22Rv1 (cell line): ENCODE data around the gene OTOP1.
"Not testable (repeated sequence)": the region's sequence is repeated elsewhere in the genome, so short reads cannot be mapped to it uniquely, and the experiment has no call there.

Source experiments
- H3K27ac ChIP-seq: fragments of 450-650 bp; 2 replicates; pipeline ENCODE4 v1.5.1; 2017
- ZFX ChIP-seq: fragments of 450-650 bp; IDR thresholded peaks from 2 replicates; pipeline ENCODE4 v1.6.1; 2017; ENCODE audit warnings: antibody characterized with exemption, borderline replicate concordance
- TF ChIP-seq, protein P1 (sequence below): fragments of 450-650 bp; IDR thresholded peaks from 2 replicates; pipeline ENCODE4 v1.5.1; 2017; ENCODE audit warnings: mild to moderate bottlenecking

Gene OTOP1

DNA sequence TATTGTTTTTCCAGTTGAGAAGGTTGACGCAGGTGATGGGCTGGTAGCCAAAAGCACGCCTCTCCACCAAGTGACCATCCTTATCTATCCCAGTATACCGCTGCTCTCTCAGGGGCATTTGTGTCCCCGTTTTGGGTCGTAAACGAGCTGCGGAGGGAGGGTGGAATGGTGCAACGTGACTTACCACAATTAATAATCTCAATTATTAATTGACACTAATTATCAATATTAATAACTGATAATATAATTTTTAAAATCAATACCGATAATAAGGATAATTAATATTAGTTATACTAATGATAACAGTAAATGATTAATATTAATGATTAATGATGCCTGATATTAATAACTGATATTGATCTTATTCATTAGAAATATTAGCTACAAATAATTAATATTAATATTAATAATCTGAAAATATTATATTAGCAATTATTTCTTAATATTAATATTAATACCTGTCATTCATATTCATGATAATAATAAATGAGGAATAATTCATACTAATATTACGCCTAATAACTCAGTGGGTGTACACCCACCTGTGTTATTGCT, 56.1 kb downstream of the OTOP1 start:
- H3K27ac ChIP-seq, result no peak overlapping the region
- TF ChIP-seq, protein P1, sequence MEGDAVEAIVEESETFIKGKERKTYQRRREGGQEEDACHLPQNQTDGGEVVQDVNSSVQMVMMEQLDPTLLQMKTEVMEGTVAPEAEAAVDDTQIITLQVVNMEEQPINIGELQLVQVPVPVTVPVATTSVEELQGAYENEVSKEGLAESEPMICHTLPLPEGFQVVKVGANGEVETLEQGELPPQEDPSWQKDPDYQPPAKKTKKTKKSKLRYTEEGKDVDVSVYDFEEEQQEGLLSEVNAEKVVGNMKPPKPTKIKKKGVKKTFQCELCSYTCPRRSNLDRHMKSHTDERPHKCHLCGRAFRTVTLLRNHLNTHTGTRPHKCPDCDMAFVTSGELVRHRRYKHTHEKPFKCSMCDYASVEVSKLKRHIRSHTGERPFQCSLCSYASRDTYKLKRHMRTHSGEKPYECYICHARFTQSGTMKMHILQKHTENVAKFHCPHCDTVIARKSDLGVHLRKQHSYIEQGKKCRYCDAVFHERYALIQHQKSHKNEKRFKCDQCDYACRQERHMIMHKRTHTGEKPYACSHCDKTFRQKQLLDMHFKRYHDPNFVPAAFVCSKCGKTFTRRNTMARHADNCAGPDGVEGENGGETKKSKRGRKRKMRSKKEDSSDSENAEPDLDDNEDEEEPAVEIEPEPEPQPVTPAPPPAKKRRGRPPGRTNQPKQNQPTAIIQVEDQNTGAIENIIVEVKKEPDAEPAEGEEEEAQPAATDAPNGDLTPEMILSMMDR, result no peak
- TF ChIP-seq ZFX, result no peak

DNA sequence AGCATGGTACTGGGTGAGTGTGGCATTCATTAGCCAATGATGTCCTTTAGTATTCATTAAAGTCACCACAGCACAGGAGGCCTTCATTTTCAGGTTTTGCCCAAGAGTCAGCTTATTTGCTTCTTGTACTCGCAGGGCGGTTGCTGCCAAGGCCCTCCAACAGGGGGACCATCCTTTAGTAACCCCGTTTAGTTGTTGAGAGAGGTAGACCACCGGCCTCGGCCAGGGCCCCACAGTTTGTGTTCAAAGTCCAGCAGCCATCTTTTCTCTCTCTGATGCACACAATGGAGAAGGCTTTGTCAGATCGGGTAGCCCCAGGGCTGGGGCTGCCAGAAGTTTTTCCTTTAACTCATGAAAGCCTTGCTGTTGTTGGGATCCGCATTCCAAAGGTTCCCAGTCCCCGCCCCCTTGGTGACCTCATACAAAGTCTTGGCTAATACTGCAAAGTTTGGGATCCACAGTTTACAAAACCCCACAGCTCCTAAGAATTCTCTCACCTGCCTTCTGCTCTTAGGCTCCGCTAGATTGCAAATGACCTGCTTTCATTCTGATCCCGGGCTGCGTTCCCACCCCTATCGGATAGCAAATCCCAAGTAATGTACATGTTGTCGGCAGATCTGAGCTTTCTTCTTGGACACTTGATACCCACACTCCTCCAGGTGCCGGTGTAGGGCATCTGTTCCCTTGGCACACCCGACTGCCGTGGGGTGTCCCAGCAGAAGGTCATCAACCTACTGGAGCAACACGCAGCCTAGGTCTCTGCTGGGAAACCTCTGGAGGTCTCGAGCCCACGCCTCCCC, 58.5 kb downstream of the OTOP1 start:
- not testable (repeated sequence) for H3K27ac ChIP-seq

- not testable (repeated sequence) for H3K27ac ChIP-seq
Observed at GRCh38 chr4:4166986-4167385, 59.7 kb downstream of the OTOP1 start.

DNA sequence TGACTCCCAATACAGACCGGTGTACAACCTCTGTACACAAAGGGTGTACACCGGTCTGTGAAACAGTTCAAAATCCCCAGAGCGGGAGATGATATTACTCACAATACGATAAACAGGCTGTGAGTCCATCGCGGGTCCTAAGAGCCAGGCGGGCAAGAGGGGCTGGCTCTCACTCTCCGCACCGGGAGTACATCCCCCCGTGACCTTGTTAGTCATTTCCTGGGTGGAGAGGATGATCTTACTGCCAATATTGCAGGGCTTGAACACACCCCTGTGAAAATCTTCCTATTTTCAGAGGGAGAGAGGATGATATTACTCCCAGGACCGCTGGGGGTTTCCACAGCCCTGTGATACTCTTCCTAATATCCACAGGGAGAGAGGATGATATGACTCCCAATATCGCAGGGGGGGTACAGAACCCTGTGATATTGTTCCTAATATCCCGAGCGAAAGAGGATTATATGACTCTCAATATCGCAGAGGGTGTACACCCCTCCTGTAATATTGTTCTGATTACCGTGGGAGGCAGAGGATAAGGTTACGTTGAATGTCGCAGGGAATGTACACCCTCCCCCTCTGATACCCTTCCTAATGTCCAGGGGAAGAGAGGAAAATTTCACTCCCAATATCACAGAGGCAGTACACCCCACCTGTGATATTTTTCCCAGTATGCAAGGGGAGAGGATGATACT, 60.9 kb downstream of the OTOP1 start:
- not testable (repeated sequence) for H3K27ac ChIP-seq

DNA sequence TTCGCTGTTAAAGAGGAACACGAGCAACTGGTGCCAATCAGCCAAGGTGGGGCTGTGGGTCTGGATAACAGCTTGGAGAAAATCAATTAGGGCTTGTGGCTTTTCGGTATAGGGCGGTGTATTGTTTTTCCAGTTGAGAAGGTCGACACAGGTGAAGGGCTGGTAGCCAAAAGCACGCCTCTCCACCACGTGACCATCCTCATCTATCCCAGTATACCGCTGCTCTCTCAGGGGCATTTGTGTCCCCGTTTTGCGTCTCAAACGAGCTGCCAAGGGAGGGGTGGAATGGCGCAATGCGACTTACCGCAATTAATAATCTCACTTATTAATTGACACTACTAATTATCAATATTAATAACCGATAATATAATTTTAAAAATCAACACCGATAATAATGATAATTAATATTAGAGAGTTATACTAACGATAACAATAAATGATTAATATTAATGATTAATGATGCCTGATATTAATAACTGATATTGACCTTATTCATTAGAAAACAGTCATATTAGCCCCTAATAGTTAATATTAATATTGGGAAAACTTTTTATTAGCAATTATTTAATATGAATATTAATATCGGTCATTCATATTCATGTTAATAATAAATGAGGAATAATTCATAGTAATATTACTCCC, 62.1 kb downstream of the OTOP1 start:
- not testable (repeated sequence) for H3K27ac ChIP-seq

GRCh38 chr4:4162186-4162585, 64.5 kb downstream of the OTOP1 start:
- not testable (repeated sequence) for H3K27ac ChIP-seq

- H3K27ac ChIP-seq, result not testable (repeated sequence)
Observed at GRCh38 chr4:4160956-4161665, 65.6 kb downstream of the OTOP1 start.

GRCh38 chr4:4145622-4146021, 81.1 kb downstream of the OTOP1 start:
- H3K27ac ChIP-seq, result not testable (repeated sequence)
- TF ChIP-seq, protein P1, result peak; percentile 29

DNA sequence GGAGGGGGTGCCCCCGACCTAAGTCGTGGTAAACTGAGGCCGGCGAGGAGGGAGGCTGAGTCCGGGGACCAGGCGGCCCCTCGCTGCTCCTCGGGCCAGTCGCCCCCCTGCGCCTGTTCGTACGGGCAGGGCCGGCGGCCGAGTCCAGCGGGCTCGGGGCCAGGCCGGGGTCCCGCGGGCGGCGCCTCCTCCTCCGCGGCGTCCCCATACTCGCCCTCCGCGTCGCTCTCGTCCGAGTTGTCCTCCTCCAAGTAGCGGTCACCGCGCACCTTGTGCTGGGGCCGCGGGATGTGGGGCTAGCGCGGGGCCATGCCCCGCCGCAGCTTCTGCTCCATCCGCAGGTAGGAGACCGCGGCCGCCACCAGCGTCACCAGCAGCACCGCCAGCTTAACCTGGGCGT, 83.4 kb downstream of the OTOP1 start:
- H3K27ac ChIP-seq, result not testable (repeated sequence)

GRCh38 chr4:4142679-4143078, 84.0 kb downstream of the OTOP1 start:
- H3K27ac ChIP-seq, result not testable (repeated sequence)

GRCh38 chr4:4141186-4141585, 85.5 kb downstream of the OTOP1 start:
- not testable (repeated sequence) for H3K27ac ChIP-seq
